ENCODE results near the gene TPCN1. TPM values are rescaled to one million over a fixed set of nuclear protein-coding genes. Genes with fewer than 3 reads are reported as not detected.

TPCN1 gene
- total RNA-seq, 1 experiment from 2014 or later, result 29.7 TPM

- Histone ChIP-seq H3K36me3 (ENCODE audit: control insufficient read depth in 1 of 2, insufficient read depth in 2 of 2, low read length in 2 of 2) (no peaks in the 10 kb centered on the region), H3K9me2 (ENCODE audit: insufficient read depth) (no peaks in the 10 kb centered on the region), H3K4me1 (ENCODE audit: control insufficient read depth in 1 of 2, insufficient read depth in 2 of 2, low read length in 2 of 2) (peaks cover 18 to 24% of the 10 kb centered on the region in 2 experiments), H3K4me2 (ENCODE audit: low read length) (no peak overlapping the region), H3K9me3 (ENCODE audit: control insufficient read depth in 1 of 2, insufficient read depth in 1 of 2, low read depth in 1 of 2, low read length in 2 of 2) (no peaks in the 10 kb centered on the region), H3K9ac (ENCODE audit: low read length) (no peak overlapping the region), H2AFZ (ENCODE audit: low read depth, low read length, poor library complexity, severe bottlenecking) (no peak overlapping the region), H3K4me3 (replicated peaks in 1 of 2; ENCODE audit: low read depth in 1 of 2, low read length in 2 of 2) (no peak overlapping the region), H3K27me3 (ENCODE audit: insufficient read depth, low read length) (no peaks in the 10 kb centered on the region), H4K20me1 (ENCODE audit: insufficient read depth) (no peaks in the 10 kb centered on the region), H3K27ac (ENCODE audit: low read depth, low read length) (no peak overlapping the region), H3K79me2 (ENCODE audit: insufficient read depth, low read length) (no peaks in the 10 kb centered on the region)
- POLR2A ChIA-PET, result no interaction called here
- TF ChIP-seq MAX (IDR thresholded peaks at IDR 0.05) (no peak), POLR2A (IDR thresholded peaks at IDR 0.05; ENCODE audit: borderline replicate concordance, extremely low read depth, insufficient read depth, insufficient read length) (no peak), FOSL1 (IDR thresholded peaks at IDR 0.05; ENCODE audit: low read depth) (no peak), JUND (IDR thresholded peaks at IDR 0.05) (no peak), SP1 (IDR thresholded peaks at IDR 0.05; ENCODE audit: low read depth) (no peak), EZH2 (IDR thresholded peaks at IDR 0.05) (no peak), SIN3A (IDR thresholded peaks at IDR 0.05; ENCODE audit: low read depth) (no peak), ZBTB33 (IDR thresholded peaks at IDR 0.05; ENCODE audit: extremely low read depth, insufficient replicate concordance, low read length) (no peak), SRF (IDR thresholded peaks at IDR 0.05; ENCODE audit: low read depth) (no peak), ZNF274 (IDR thresholded peaks at IDR 0.05; ENCODE audit: low read depth, low read length) (no peak), CBX3 (IDR thresholded peaks at IDR 0.05; ENCODE audit: low read depth) (no peak), YY1 (IDR thresholded peaks at IDR 0.05; ENCODE audit: extremely low read depth, insufficient replicate concordance, low read depth, low read length) (no peak), ATF3 (IDR thresholded peaks at IDR 0.05) (no peak)
- DNase-seq (ENCODE audit: low read depth, low spot score), result no peak
- intact Hi-C loops (cut with micrococcal nuclease), result no loop called here
- BruUV-seq (replicated peaks), result no TSS peak
- RAD21 ChIA-PET (ENCODE audit: low non-redundant PET in 1 of 2, low total read pairs in 2 of 2, uncharacterized antibody in 2 of 2, unreplicated experiment in 2 of 2), result no interaction called here
- ATAC-seq, result no peak
- CTCF ChIA-PET, result no interaction called here
Measured at GRCh38 chr12:113208041-113208934, 13.0 kb upstream of the TPCN1 start.

All from HCT116 (cell line).